CD14-positive monocyte (primary cell): ENCODE results near the gene CDC45. TPM values are rescaled to one million over a fixed set of nuclear protein-coding genes. Genes with fewer than 3 reads are reported as not detected.

Source experiments
- DNase-seq, 3 donors: peaks; one replicate each; pipeline ENCODE4 v3.0.0-alpha.2; 2011 to 2022
- H2AFZ ChIP-seq: 2 replicates; pipeline ENCODE4 v1.6.0; 2012; ENCODE audit warnings: mild to moderate bottlenecking, low read depth, low read length, inconsistent platforms; ENCODE audit not compliant: insufficient read depth, poor library complexity, severe bottlenecking
- H3K27ac ChIP-seq, 2 donors: 1 replicate in 1 of 2; 2 replicates in 1 of 2; pipeline ENCODE4 v1.5.1; 2012 to 2013; ENCODE audit warnings: low read length in 2 of 2, control low read depth in 1 of 2, inconsistent platforms in 1 of 2, low read depth in 1 of 2, mild to moderate bottlenecking in 1 of 2
- H3K27me3 ChIP-seq, 2 donors: one replicate each; pipeline versions ENCODE4 v1.6.0 to v1.6.1; 2011 to 2013; ENCODE audit warnings: low read length in 2 of 2; ENCODE audit not compliant: control insufficient read depth in 2 of 2, insufficient read depth in 2 of 2
- H3K36me3 ChIP-seq, 2 donors: replicated peaks in 1 of 2; 1 replicate in 1 of 2; 2 replicates in 1 of 2; pipeline versions ENCODE4 v1.5.1 to v1.6.1; 2012 to 2013; ENCODE audit warnings: low read length in 2 of 2, control low read depth in 1 of 2, inconsistent platforms in 1 of 2, mild to moderate bottlenecking in 1 of 2; ENCODE audit not compliant: insufficient read depth in 2 of 2, control insufficient read depth in 1 of 2
- H3K4me1 ChIP-seq, 2 donors: 1 replicate in 1 of 2; 2 replicates in 1 of 2; pipeline versions ENCODE4 v1.5.1 to v1.6.1; 2012 to 2013; ENCODE audit warnings: low read length in 2 of 2, control low read depth in 1 of 2, inconsistent platforms in 1 of 2, mild to moderate bottlenecking in 1 of 2, moderate library complexity in 1 of 2; ENCODE audit not compliant: insufficient read depth in 2 of 2, control insufficient read depth in 1 of 2
- H3K4me2 ChIP-seq: replicated peaks from 2 replicates; pipeline ENCODE3; 2012; ENCODE audit warnings: low read length, moderate library complexity, mild to moderate bottlenecking; ENCODE audit not compliant: poor library complexity, severe bottlenecking; ENCODE audit errors: extremely low read depth
- H3K4me3 ChIP-seq, 3 experiments: fragments of 200-600 bp in 1 of 3; sonication (generic) in 1 of 3; replicated peaks in 1 of 3; 1 replicate in 2 of 3; 2 replicates in 1 of 3; pipeline ENCODE4 v1.5.1; 2011 to 2013; ENCODE audit warnings: low read length in 3 of 3, mild to moderate bottlenecking in 3 of 3, control low read depth in 2 of 3, low read depth in 2 of 3, inconsistent platforms in 1 of 3, moderate library complexity in 1 of 3
- H3K79me2 ChIP-seq: 2 replicates; pipeline ENCODE4 v1.6.0; 2012; ENCODE audit warnings: mild to moderate bottlenecking, control low read depth, inconsistent platforms, low read length, moderate library complexity; ENCODE audit not compliant: insufficient read depth
- H3K9ac ChIP-seq: 2 replicates; pipeline ENCODE4 v1.6.0; 2017; ENCODE audit warnings: low read length, mild to moderate bottlenecking; ENCODE audit not compliant: insufficient read depth, poor library complexity, severe bottlenecking
- H3K9me3 ChIP-seq, 2 donors: replicated peaks in 1 of 2; 1 replicate in 1 of 2; 2 replicates in 1 of 2; pipeline versions ENCODE4 v1.5.1 to v1.6.1; 2012 to 2013; ENCODE audit warnings: low read length in 2 of 2, control low read depth in 1 of 2; ENCODE audit not compliant: control insufficient read depth in 1 of 2, insufficient read depth in 1 of 2
- H4K20me1 ChIP-seq: 2 replicates; pipeline ENCODE4 v1.6.0; 2012; ENCODE audit warnings: mild to moderate bottlenecking, low read length, control low read depth, moderate library complexity; ENCODE audit not compliant: insufficient read depth
- H3K27ac Mint-ChIP-seq, 7 donors: one replicate each; pipeline ENCODE4 v1.8.0; 2020; ENCODE audit warnings: mild to moderate bottlenecking in 7 of 7, mixed read lengths in 7 of 7, moderate library complexity in 6 of 7, inconsistent platforms in 2 of 7
- H3K27me3 Mint-ChIP-seq, 3 donors: one replicate each; pipeline ENCODE4 v1.8.0; 2021 to 2022; ENCODE audit warnings: low read depth in 3 of 3, mild to moderate bottlenecking in 3 of 3, mixed read lengths in 3 of 3, moderate library complexity in 3 of 3, inconsistent platforms in 1 of 3
- H3K36me3 Mint-ChIP-seq, 2 donors: one replicate each; pipeline ENCODE4 v1.8.0; 2020; ENCODE audit warnings: mixed read lengths in 2 of 2, inconsistent platforms in 1 of 2, mild to moderate bottlenecking in 1 of 2
- H3K4me1 Mint-ChIP-seq: one replicate; pipeline ENCODE4 v1.8.0; 2020; ENCODE audit warnings: mild to moderate bottlenecking, mixed read lengths
- H3K4me3 Mint-ChIP-seq, 2 donors: one replicate each; pipeline ENCODE4 v1.8.0; 2020; ENCODE audit warnings: mild to moderate bottlenecking in 2 of 2, mixed read lengths in 2 of 2, moderate library complexity in 1 of 2
- H3K9me3 Mint-ChIP-seq, 7 donors: one replicate each; pipeline ENCODE4 v1.8.0; 2020 to 2022; ENCODE audit warnings: mixed read lengths in 7 of 7, mild to moderate bottlenecking in 6 of 7, moderate library complexity in 6 of 7, inconsistent platforms in 2 of 7
- CTCF ChIP-seq: fragments of 200-600 bp; IDR thresholded peaks from one replicate; pipeline ENCODE4 v1.8.0; 2022; ENCODE audit warnings: antibody characterized with exemption, mild to moderate bottlenecking
- WGBS: methylation state at CpG from one replicate; pipeline ENCODE4 v1.1.5; 2013; ENCODE audit warnings: missing lambda C conversion rate; ENCODE audit not compliant: insufficient coverage; 5-methylcytosine and 5-hydroxymethylcytosine counted together
- intact Hi-C, 2 donors: fragments of 100-400 bp; cut with micrococcal nuclease; formaldehyde crosslinking; loops; one replicate each; pipeline versions ENCODE4 v1.15.0 to v1.15.1; 2023
- polyA plus RNA-seq, 3 donors: library from polyadenylated mRNA; depleted of rRNA in 1 of 3; unstranded in 2 of 3; stranded (reverse) in 1 of 3; fragments of 300-500 nt in 2 of 3; fragments of >200 nt in 1 of 3; fragmentation: Illumina TruSeq in 2 of 3; gene quantifications; 1 replicate in 2 of 3; 2 replicates in 1 of 3; pipeline ENCODE4 v1.2.3, GENCODE V29; 2012 to 2021

Gene CDC45
- polyA plus RNA-seq, 3 donors = 0.04 TPM; not detected in 2

- no peaks in the 10 kb centered on the region for H4K20me1 ChIP-seq
- H3K9ac ChIP-seq = no peak overlapping the region
- H3K36me3 ChIP-seq = no peaks in the 10 kb centered on the region
- Mint-ChIP-seq H3K36me3 (no peaks in the 10 kb centered on the region), H3K9me3 (peaks cover 0 to 17% (median 13%) of the 10 kb centered on the region in 7 donors), H3K27ac (no peak overlapping the region), H3K4me3 (no peak overlapping the region), H3K27me3 (peaks cover 4 to 6% (median 5%) of the 10 kb centered on the region in 3 donors), H3K4me1 (no peaks in the 10 kb centered on the region)
- H2AFZ ChIP-seq = no peak overlapping the region
- peaks cover 0 to 8% of the 10 kb centered on the region in 2 donors for H3K9me3 ChIP-seq
- H3K4me3 ChIP-seq = no peak overlapping the region
- no peak overlapping the region for H3K27ac ChIP-seq
- 90% methylated on average over 4 of the region's 10 CpGs for WGBS
- H3K79me2 ChIP-seq = no peaks in the 10 kb centered on the region
- H3K4me1 ChIP-seq = no peaks in the 10 kb centered on the region
- intact Hi-C loops = no loop called here
- H3K27me3 ChIP-seq = no peaks in the 10 kb centered on the region
- TF ChIP-seq CTCF = no peak
- no peak overlapping the region for H3K4me2 ChIP-seq
- DNase-seq = no peak
Measured at GRCh38 chr22:19556963-19557545, 77.3 kb downstream of the CDC45 start.

- no peaks in the 10 kb centered on the region for H3K9me3 ChIP-seq
- Mint-ChIP-seq H3K27ac (peak overlapping the region in 1 of 7 donors; percentile 21), H3K4me1 (no peaks in the 10 kb centered on the region), H3K4me3 (no peak overlapping the region), H3K36me3 (no peaks in the 10 kb centered on the region), H3K27me3 (peaks cover 0 to 5% (median 5%) of the 10 kb centered on the region in 3 donors), H3K9me3 (peaks cover 0 to 4% (median 0%) of the 10 kb centered on the region in 7 donors)
- H3K4me1 ChIP-seq = no peaks in the 10 kb centered on the region
- no peak for DNase-seq
- no peak overlapping the region for H3K27ac ChIP-seq
- H2AFZ ChIP-seq = no peak overlapping the region
- no peak for TF ChIP-seq CTCF
- H4K20me1 ChIP-seq = no peaks in the 10 kb centered on the region
- no peak overlapping the region for H3K9ac ChIP-seq
- H3K4me2 ChIP-seq = no peak overlapping the region
- 82% methylated on average over 9 of the region's 9 CpGs for WGBS
- no peaks in the 10 kb centered on the region for H3K36me3 ChIP-seq
- no peak overlapping the region for H3K4me3 ChIP-seq
- H3K79me2 ChIP-seq = no peaks in the 10 kb centered on the region
- no peaks in the 10 kb centered on the region for H3K27me3 ChIP-seq
- intact Hi-C loops = no loop called here
Measured at GRCh38 chr22:19559324-19559811, 79.6 kb downstream of the CDC45 start.
